DOHH2 (cell line): Measurements from ENCODE around the gene PPP1R13B.

Experiments
- EZH2phosphoT487 ChIP-seq: fragments of 200-600 bp; sonication (generic); IDR thresholded peaks from 2 replicates; pipeline ENCODE4 v1.6.1; 2017; ENCODE audit warnings: borderline replicate concordance, mild to moderate bottlenecking, antibody characterized with exemption, low read length, moderate library complexity, mixed read lengths
- TF ChIP-seq, protein P1 (sequence below): fragments of 200-600 bp; sonication (generic); IDR thresholded peaks from one replicate; pipeline ENCODE4 v1.5.1; 2014; ENCODE audit warnings: antibody characterized with exemption, mild to moderate bottlenecking, low read depth, low read length; ENCODE audit not compliant: poor library complexity, severe bottlenecking

DNA sequence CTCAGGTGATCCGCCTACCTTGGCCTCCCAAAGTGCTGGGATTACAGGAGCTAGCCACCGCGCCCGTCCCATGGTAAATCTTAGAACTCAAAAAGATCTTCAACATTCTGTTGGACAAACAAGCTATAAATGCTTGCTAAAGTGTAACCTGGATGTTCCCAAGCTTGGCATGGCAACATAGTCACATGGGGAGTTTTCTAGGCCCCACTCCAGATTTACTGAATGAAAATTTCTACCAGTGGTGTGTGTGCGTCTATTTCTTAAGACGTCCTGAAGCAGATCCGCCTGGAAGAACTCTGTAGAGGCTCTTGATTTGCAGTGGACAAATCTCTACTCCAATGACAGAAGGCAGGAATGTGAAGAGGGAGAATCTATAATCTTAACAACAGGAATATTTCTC is 71.9 kb downstream of the PPP1R13B start:
- TF ChIP-seq, protein P1, sequence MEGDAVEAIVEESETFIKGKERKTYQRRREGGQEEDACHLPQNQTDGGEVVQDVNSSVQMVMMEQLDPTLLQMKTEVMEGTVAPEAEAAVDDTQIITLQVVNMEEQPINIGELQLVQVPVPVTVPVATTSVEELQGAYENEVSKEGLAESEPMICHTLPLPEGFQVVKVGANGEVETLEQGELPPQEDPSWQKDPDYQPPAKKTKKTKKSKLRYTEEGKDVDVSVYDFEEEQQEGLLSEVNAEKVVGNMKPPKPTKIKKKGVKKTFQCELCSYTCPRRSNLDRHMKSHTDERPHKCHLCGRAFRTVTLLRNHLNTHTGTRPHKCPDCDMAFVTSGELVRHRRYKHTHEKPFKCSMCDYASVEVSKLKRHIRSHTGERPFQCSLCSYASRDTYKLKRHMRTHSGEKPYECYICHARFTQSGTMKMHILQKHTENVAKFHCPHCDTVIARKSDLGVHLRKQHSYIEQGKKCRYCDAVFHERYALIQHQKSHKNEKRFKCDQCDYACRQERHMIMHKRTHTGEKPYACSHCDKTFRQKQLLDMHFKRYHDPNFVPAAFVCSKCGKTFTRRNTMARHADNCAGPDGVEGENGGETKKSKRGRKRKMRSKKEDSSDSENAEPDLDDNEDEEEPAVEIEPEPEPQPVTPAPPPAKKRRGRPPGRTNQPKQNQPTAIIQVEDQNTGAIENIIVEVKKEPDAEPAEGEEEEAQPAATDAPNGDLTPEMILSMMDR: no peak
- no peak for TF ChIP-seq EZH2phosphoT487
